ENCODE data around the gene MED7.

The MED7 gene

GRCh38 chr5:157100140-157100679 lies 42.5 kb downstream of the MED7 start:
- peak; percentile 91 for DNase-seq

- no peak for DNase-seq
Observed at GRCh38 chr5:157088342-157088990, 54.2 kb downstream of the MED7 start.
